Forelimb muscle (tissue), 1 donor: ENCODE results near the gene PIK3CA. TPM values are rescaled to one million over a fixed set of nuclear protein-coding genes. Genes with fewer than 3 reads are reported as not detected.
"Not testable (repeated sequence)": the region's sequence is repeated elsewhere in the genome, so short reads cannot be mapped to it uniquely, and the experiment has no call there.

Source experiments
- DNase-seq: peaks from one replicate; pipeline ENCODE4 v3.0.0-alpha.2; 2013; ENCODE audit warnings: low read depth
- polyA plus RNA-seq: library from polyadenylated mRNA; unstranded; fragments of 120-200 nt; gene quantifications from one replicate; pipeline ENCODE4 v1.2.1, GENCODE V29; 2013; ENCODE audit not compliant: insufficient read length

PIK3CA gene
- polyA plus RNA-seq, 1 donor = 22.8 TPM

- DNase-seq = no peak
Observed at GRCh38 chr3:179196700-179197099, 48.5 kb downstream of the PIK3CA start.

- DNase-seq = no peak
Observed at GRCh38 chr3:179200790-179201189, 52.6 kb downstream of the PIK3CA start.

GRCh38 chr3:179215550-179215949, 67.4 kb downstream of the PIK3CA start:
- DNase-seq = not testable (repeated sequence)

GRCh38 chr3:179218213-179218612, 70.1 kb downstream of the PIK3CA start:
- DNase-seq = not testable (repeated sequence)

GRCh38 chr3:179223548-179223947, 75.4 kb downstream of the PIK3CA start:
- DNase-seq = no peak

- no peak for DNase-seq
Observed at GRCh38 chr3:179224584-179224983, 76.4 kb downstream of the PIK3CA start.

- no peak for DNase-seq
Observed at GRCh38 chr3:179227349-179227748, 79.2 kb downstream of the PIK3CA start.

- no peak for DNase-seq
Observed at GRCh38 chr3:179229177-179229576, 81.0 kb downstream of the PIK3CA start.

- DNase-seq = no peak
Observed at GRCh38 chr3:179233043-179233442, 84.9 kb downstream of the PIK3CA start.

- DNase-seq = no peak
Observed at GRCh38 chr3:179234199-179234598, 86.0 kb downstream of the PIK3CA start.

GRCh38 chr3:179236669-179237301, 88.6 kb downstream of the PIK3CA start:
- DNase-seq = no peak

GRCh38 chr3:179240299-179240698, 92.1 kb downstream of the PIK3CA start:
- not testable (repeated sequence) for DNase-seq

- not testable (repeated sequence) for DNase-seq
Observed at GRCh38 chr3:179242859-179243258, 94.7 kb downstream of the PIK3CA start.

- no peak for DNase-seq
Observed at GRCh38 chr3:179244878-179245277, 96.7 kb downstream of the PIK3CA start.

GRCh38 chr3:179247289-179248015, 99.3 kb downstream of the PIK3CA start:
- no peak for DNase-seq

GRCh38 chr3:179250803-179251476, 102.8 kb downstream of the PIK3CA start, which contains the start of gene KCNMB3:
TSS of gene KCNMB3 (minus strand) at chr3:179251114. CDS start at chr3:179250990, 124 bp downstream.
- DNase-seq = no peak

- no peak for DNase-seq
Observed at GRCh38 chr3:179256813-179257212, 108.7 kb downstream of the PIK3CA start.

- DNase-seq = not testable (repeated sequence)
Observed at GRCh38 chr3:179257742-179258141, 109.6 kb downstream of the PIK3CA start.

- no peak for DNase-seq
Observed at GRCh38 chr3:179258820-179259219, 110.7 kb downstream of the PIK3CA start.

- not testable (repeated sequence) for DNase-seq
Observed at GRCh38 chr3:179259959-179260756, 112.0 kb downstream of the PIK3CA start.

- peak; percentile 9 for DNase-seq
Observed at GRCh38 chr3:179260949-179261765, 113.0 kb downstream of the PIK3CA start.
